Stimulated activated CD4-positive, alpha-beta T cell treated with anti-CD3 and anti-CD28 coated beads, Interleukin-4, amount 100 ng/mL, for 48 hours (primary cell): ENCODE results near the gene COMTD1.
A peak's percentile ranks its signal among the peaks of the same experiment; 100 is the strongest.
"Not testable (repeated sequence)": the region's sequence is repeated elsewhere in the genome, so short reads cannot be mapped to it uniquely, and the experiment has no call there.

Experiments
- DNase-seq, 2 donors: peaks; one replicate each; pipeline ENCODE4 v3.0.0-alpha.2; 2020; ENCODE audit warnings: low read depth in 2 of 2

Gene COMTD1

GRCh38 chr10:75195035-75195763, 40.6 kb downstream of the COMTD1 start:
- DNase-seq = no peak

- not testable (repeated sequence) for DNase-seq
Observed at GRCh38 chr10:75194625-75195024, 41.1 kb downstream of the COMTD1 start.

- DNase-seq = no peak
Observed at GRCh38 chr10:75191821-75192568, 43.8 kb downstream of the COMTD1 start.

GRCh38 chr10:75189266-75190096, 46.3 kb downstream of the COMTD1 start:
- DNase-seq = no peak

GRCh38 chr10:75188522-75188921, 47.2 kb downstream of the COMTD1 start:
- DNase-seq = not testable (repeated sequence)

- peak; percentile 36 to 38 for DNase-seq
Observed at GRCh38 chr10:75187961-75188426, 47.8 kb downstream of the COMTD1 start.

GRCh38 chr10:75186310-75186709, 49.4 kb downstream of the COMTD1 start:
- no peak for DNase-seq
